Stimulated activated naive CD8-positive, alpha-beta T cell treated with anti-CD3 and anti-CD28 coated beads, Interleukin-15, Interleukin-2, amounts not matched to agents 100 ng/mL and 50 ng/mL, for 24 hours (primary cell): Measurements from ENCODE around the gene KDM8.

ENCODE experiments used
- H3K27ac Mint-ChIP-seq: one replicate; pipeline ENCODE4 v1.8.0; 2021; ENCODE audit warnings: mild to moderate bottlenecking, mixed read lengths
- H3K27me3 Mint-ChIP-seq: one replicate; pipeline ENCODE4 v1.8.0; 2021; ENCODE audit warnings: mixed read lengths
- H3K36me3 Mint-ChIP-seq: one replicate; pipeline ENCODE4 v1.8.0; 2021; ENCODE audit warnings: low read depth, mixed read lengths
- H3K4me1 Mint-ChIP-seq: one replicate; pipeline ENCODE4 v1.8.0; 2021; ENCODE audit warnings: low read depth, mixed read lengths
- H3K4me3 Mint-ChIP-seq: one replicate; pipeline ENCODE4 v1.8.0; 2021; ENCODE audit warnings: mild to moderate bottlenecking, mixed read lengths
- H3K9me3 Mint-ChIP-seq: one replicate; pipeline ENCODE4 v1.8.0; 2021; ENCODE audit warnings: mixed read lengths

KDM8 gene

DNA sequence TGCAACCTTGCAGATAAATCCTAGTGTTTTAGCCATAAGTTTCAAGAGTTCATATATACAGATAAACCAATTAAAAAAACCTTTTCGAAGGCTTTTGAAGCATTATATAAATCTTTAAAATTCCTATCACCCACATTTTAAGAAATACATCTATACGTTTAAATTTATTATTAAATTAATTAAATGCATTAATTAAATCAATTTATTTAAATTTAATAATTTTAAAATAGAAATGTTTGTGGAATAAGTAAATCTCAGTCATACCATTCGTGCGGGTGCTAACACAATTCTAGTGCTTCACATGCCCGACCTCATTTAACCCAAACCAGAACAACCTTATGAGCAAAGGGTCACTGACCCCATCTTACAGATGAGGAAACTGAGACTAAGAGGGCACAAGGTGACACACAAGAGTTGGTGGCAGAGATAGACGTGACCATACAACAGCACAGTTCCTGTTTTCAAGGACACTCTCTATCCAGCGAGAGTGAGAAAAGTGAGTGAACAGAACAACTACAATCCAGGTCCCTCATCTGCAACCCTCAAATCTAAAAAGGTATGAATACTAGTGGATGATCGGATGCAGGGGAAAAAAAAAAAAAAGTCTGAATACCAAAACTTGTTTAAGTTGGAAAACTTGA is 63.8 kb downstream of the KDM8 start:
- Mint-ChIP-seq H3K27me3 (no peaks in the 10 kb centered on the region), H3K36me3 (peaks cover 48% of the 10 kb centered on the region)

DNA sequence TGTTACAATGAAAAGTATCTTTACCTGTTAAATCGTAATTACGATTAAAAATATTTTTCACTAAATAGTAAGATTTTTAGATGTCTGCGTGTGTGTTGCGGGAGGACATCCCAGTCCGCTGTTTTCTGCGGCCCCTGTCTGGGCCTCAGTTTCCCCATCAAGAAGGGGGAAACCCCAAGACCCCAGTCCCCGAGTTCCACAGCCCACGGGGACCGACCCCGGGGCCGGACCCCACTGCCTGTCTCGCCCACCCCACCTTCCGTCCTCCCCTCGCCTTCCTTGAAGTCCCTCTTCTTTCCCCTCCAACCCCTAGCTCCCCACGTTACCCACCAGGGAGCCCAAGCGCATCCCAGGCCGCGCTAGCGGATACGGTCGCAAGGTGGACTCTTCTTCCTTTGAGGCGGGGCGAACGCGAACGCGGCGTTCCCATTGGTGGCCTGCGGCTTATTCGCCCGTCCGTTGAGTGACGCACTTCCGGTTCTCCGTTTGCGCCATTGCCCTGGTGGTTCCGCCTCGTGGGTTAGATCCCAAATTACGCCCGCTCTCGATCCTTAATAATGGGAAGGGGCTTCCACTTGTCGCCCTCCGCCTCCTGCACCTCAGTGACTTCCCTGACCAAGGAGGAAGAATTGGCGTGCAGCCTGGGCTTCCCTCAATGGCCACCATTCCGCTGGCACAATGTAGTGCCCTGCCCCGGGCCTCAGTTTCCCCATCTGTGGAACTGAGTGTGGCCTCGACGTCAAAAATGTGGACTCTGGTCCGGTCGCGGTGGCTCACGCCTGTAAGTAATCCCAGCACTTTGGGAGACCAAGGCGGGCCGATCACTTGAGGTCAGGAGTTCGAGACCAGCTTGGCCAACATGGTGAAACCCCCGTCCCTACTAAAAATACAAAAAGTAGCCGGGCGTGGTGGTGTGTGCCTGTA is 65.3 kb downstream of the KDM8 start, which contains the start of gene NSMCE1:
TSS of gene NSMCE1 (minus strand) at position 397 of the 924 bp plus-strand sequence. CDS start 11,202 bp downstream, outside the sequence.
- H3K27me3 Mint-ChIP-seq = no peaks in the 10 kb centered on the region
- peaks cover 40% of the 10 kb centered on the region for H3K36me3 Mint-ChIP-seq

More for the DNA sequence above, 63.8 kb downstream of the KDM8 start:
- Mint-ChIP-seq H3K4me3 (peak overlapping the region; percentile 93), H3K9me3 (peaks cover 2% of the 10 kb centered on the region), H3K4me1 (peaks cover 89% of the 10 kb centered on the region), H3K27ac (peak overlapping the region; percentile 97)

DNA sequence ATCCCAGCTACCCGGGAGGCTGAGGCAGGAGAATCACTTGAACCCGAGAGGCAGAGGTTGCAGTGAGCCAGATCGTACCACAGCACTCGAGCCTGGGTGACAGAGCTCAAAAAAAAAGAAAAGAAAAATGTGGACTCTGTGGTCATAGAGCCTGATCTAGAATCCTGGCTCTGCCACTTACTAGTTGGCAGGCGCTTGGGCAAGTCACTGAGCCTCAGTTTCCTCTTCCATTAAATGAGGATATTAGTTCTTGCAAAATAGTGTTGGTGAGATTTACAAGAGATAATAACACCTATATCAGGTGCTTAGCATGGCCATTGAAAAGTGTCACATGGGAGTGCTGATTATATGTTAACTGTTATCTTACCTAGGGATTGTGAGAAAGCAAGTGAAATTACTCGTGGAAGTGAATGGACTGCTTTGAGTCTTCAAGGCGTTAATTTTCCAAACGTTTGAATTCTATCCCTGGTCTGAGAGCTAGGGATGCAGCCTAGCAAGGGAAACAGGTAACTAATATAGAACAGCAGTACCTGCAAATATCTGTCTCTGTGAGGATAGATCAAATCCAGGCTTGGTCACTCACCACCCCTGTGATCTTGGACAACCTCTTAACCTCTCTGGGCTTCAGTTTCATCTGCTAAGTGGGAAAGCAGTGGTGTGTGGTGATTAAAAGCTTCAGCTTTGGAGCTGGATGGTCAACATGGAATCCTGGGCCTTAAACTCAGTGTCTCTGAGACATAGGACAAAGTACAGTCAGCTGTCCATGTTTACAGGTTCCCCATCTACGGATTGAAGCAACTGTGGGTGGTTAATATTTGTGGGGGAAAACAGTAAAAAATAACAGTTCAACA is 66.2 kb downstream of the KDM8 start:
- Mint-ChIP-seq H3K36me3 (peaks cover 40% of the 10 kb centered on the region), H3K9me3 (peaks cover 3% of the 10 kb centered on the region), H3K27ac (peak overlapping the region; percentile 97), H3K4me3 (peak overlapping the region; percentile 93), H3K27me3 (no peaks in the 10 kb centered on the region), H3K4me1 (peaks cover 87% of the 10 kb centered on the region)

More for the DNA sequence above, 65.3 kb downstream of the KDM8 start, which contains the start of gene NSMCE1:
- Mint-ChIP-seq H3K27ac (peak within 1 kb of the TSS; percentile 97), H3K4me3 (peak within 1 kb of the TSS; percentile 93), H3K9me3 (peaks cover 3% of the 10 kb centered on the region), H3K4me1 (peaks cover 87% of the 10 kb centered on the region)

DNA sequence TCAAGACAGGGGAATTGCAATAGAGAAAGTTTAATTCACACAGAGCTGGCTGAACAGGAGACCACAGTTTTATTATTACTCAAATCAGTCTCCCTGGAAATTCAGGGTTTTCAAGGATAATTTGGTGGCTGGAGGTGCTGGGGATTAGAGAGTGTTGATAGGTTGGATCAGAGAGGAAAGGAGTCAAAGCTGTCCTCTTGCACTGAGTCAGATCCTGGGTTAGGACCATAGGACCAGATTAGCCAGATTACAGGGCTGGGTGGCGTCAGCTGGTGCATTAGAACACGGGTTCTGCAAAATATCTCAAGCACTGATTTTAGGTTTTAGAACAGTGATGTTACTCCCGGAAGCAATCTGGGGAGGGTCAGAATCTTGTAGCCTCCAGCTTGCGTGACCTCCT is 67.0 kb downstream of the KDM8 start:
- Mint-ChIP-seq H3K36me3 (peaks cover 39% of the 10 kb centered on the region), H3K4me1 (peaks cover 84% of the 10 kb centered on the region), H3K4me3 (peak overlapping the region; percentile 24), H3K27ac (no peak overlapping the region), H3K27me3 (no peaks in the 10 kb centered on the region), H3K9me3 (peaks cover 3% of the 10 kb centered on the region)
